ENCODE data around the gene DGCR2.
A peak's percentile ranks its signal among the peaks of the same experiment; 100 is the strongest.
"Not testable (repeated sequence)": the region's sequence is repeated elsewhere in the genome, so short reads cannot be mapped to it uniquely, and the experiment has no call there.

DGCR2 gene

GRCh38 chr22:19035126-19035473 is 87.1 kb downstream of the DGCR2 start:
- not testable (repeated sequence) for H3K9me3 Mint-ChIP-seq; DNase-seq (ENCODE audit: low spot score in 2 of 2); H3K36me3 Mint-ChIP-seq; ATAC-seq; H3K4me3 Mint-ChIP-seq; H3K27ac Mint-ChIP-seq
- peaks cover 22% of the 10 kb centered on the region for H3K4me1 Mint-ChIP-seq

GRCh38 chr22:19034724-19035120 is 87.5 kb downstream of the DGCR2 start:
- H3K27ac Mint-ChIP-seq; DNase-seq (ENCODE audit: low spot score in 2 of 2); ATAC-seq; H3K36me3 Mint-ChIP-seq; H3K9me3 Mint-ChIP-seq; H3K4me3 Mint-ChIP-seq: not testable (repeated sequence)
- peaks cover 22% of the 10 kb centered on the region for H3K4me1 Mint-ChIP-seq

GRCh38 chr22:19034031-19034723 is 88.0 kb downstream of the DGCR2 start:
- DNase-seq (ENCODE audit: low spot score in 2 of 2); H3K36me3 Mint-ChIP-seq; H3K4me3 Mint-ChIP-seq; ATAC-seq; H3K27ac Mint-ChIP-seq; H3K9me3 Mint-ChIP-seq: not testable (repeated sequence)
- H3K4me1 Mint-ChIP-seq, result peaks cover 22% of the 10 kb centered on the region

- not testable (repeated sequence) for H3K4me3 Mint-ChIP-seq; DNase-seq (ENCODE audit: low spot score in 2 of 2); H3K9me3 Mint-ChIP-seq; H3K27ac Mint-ChIP-seq; H3K36me3 Mint-ChIP-seq
- ATAC-seq, result peak; percentile 16
- peaks cover 22% of the 10 kb centered on the region for H3K4me1 Mint-ChIP-seq
Measured at GRCh38 chr22:19033568-19033905, 88.7 kb downstream of the DGCR2 start.

GRCh38 chr22:19032898-19033567 is 89.2 kb downstream of the DGCR2 start:
- not testable (repeated sequence) for H3K4me3 Mint-ChIP-seq; H3K36me3 Mint-ChIP-seq; H3K9me3 Mint-ChIP-seq; DNase-seq (ENCODE audit: low spot score in 2 of 2); ATAC-seq; H3K27ac Mint-ChIP-seq
- H3K4me1 Mint-ChIP-seq, result peaks cover 22% of the 10 kb centered on the region

GRCh38 chr22:19032156-19032785 is 89.9 kb downstream of the DGCR2 start:
- H3K4me3 Mint-ChIP-seq; ATAC-seq; DNase-seq (ENCODE audit: low spot score in 2 of 2); H3K27ac Mint-ChIP-seq; H3K36me3 Mint-ChIP-seq; H3K9me3 Mint-ChIP-seq: not testable (repeated sequence)
- peaks cover 18% of the 10 kb centered on the region for H3K4me1 Mint-ChIP-seq

- not testable (repeated sequence) for H3K36me3 Mint-ChIP-seq; H3K9me3 Mint-ChIP-seq; H3K4me3 Mint-ChIP-seq; ATAC-seq; DNase-seq (ENCODE audit: low spot score in 2 of 2); H3K27ac Mint-ChIP-seq
- peaks cover 11% of the 10 kb centered on the region for H3K4me1 Mint-ChIP-seq
Measured at GRCh38 chr22:19030889-19031252, 91.3 kb downstream of the DGCR2 start.

GRCh38 chr22:19030226-19030888 is 91.9 kb downstream of the DGCR2 start:
- ATAC-seq; H3K36me3 Mint-ChIP-seq; H3K9me3 Mint-ChIP-seq; H3K27ac Mint-ChIP-seq; DNase-seq (ENCODE audit: low spot score in 2 of 2); H3K4me3 Mint-ChIP-seq; H3K4me1 Mint-ChIP-seq: not testable (repeated sequence)

GRCh38 chr22:19029113-19030103 is 92.8 kb downstream of the DGCR2 start:
- not testable (repeated sequence) for H3K4me3 Mint-ChIP-seq; H3K36me3 Mint-ChIP-seq; DNase-seq (ENCODE audit: low spot score in 2 of 2); H3K4me1 Mint-ChIP-seq; H3K27ac Mint-ChIP-seq; H3K9me3 Mint-ChIP-seq; ATAC-seq

GRCh38 chr22:19028060-19028455 is 94.2 kb downstream of the DGCR2 start:
- H3K27ac Mint-ChIP-seq; H3K9me3 Mint-ChIP-seq; H3K4me1 Mint-ChIP-seq; H3K36me3 Mint-ChIP-seq; ATAC-seq; DNase-seq (ENCODE audit: low spot score in 2 of 2); H3K4me3 Mint-ChIP-seq: not testable (repeated sequence)

- not testable (repeated sequence) for H3K27ac Mint-ChIP-seq; H3K4me3 Mint-ChIP-seq; H3K4me1 Mint-ChIP-seq; ATAC-seq; DNase-seq (ENCODE audit: low spot score in 2 of 2); H3K36me3 Mint-ChIP-seq; H3K9me3 Mint-ChIP-seq
Measured at GRCh38 chr22:19027371-19028059, 94.7 kb downstream of the DGCR2 start.

- H3K36me3 Mint-ChIP-seq; DNase-seq (ENCODE audit: low spot score in 2 of 2); H3K27ac Mint-ChIP-seq; H3K4me3 Mint-ChIP-seq; H3K4me1 Mint-ChIP-seq; H3K9me3 Mint-ChIP-seq: not testable (repeated sequence)
- peak; percentile 6 for ATAC-seq
Measured at GRCh38 chr22:19026080-19026479, 96.1 kb downstream of the DGCR2 start.

GRCh38 chr22:19024956-19025489 is 97.2 kb downstream of the DGCR2 start:
- H3K27ac Mint-ChIP-seq; H3K36me3 Mint-ChIP-seq; H3K4me1 Mint-ChIP-seq; H3K4me3 Mint-ChIP-seq; ATAC-seq; DNase-seq (ENCODE audit: low spot score in 2 of 2); H3K9me3 Mint-ChIP-seq: not testable (repeated sequence)

GRCh38 chr22:19023931-19024330 is 98.3 kb downstream of the DGCR2 start:
- not testable (repeated sequence) for H3K27ac Mint-ChIP-seq

More at GRCh38 chr22:19023931-19024330, 98.3 kb downstream of the DGCR2 start:
- H3K4me1 Mint-ChIP-seq; H3K9me3 Mint-ChIP-seq; H3K36me3 Mint-ChIP-seq; DNase-seq (ENCODE audit: low spot score in 2 of 2); H3K4me3 Mint-ChIP-seq; ATAC-seq: not testable (repeated sequence)
